ENCODE results near the gene CYP2R1. TPM values are rescaled to one million over a fixed set of nuclear protein-coding genes. Genes with fewer than 3 reads are reported as not detected.
A peak's percentile ranks its signal among the peaks of the same experiment; 100 is the strongest.

CYP2R1 gene
- total and polyA plus RNA-seq, 2 of the 13 experiments (the other 11 are each of a cell fraction or from before 2014, with no cell fraction given), result 0.59 to 0.60 TPM

GRCh38 chr11:14908214-14908880 lies 16.3 kb upstream of the CYP2R1 start:
- Histone ChIP-seq H3K36me3 (replicated peaks in 1 of 2; ENCODE audit: control insufficient read depth in 1 of 2, insufficient read depth in 2 of 2, low read length in 2 of 2) (no peaks in the 10 kb centered on the region), H2AFZ (ENCODE audit: low read length) (peak overlapping the region; percentile 60), H3K4me2 (ENCODE audit: low read depth, low read length) (peak overlapping the region; percentile 90), H3K4me3 (replicated peaks in 1 of 3; ENCODE audit: insufficient read depth in 1 of 3, low read depth in 2 of 3, low read length in 3 of 3) (peak overlapping the region; percentile 21 to 71 (median 54); a peak in 5 of 6 replicates), H3K9ac (ENCODE audit: insufficient read depth, low read depth, low read length) (peak overlapping the region; percentile 11; the same call in 1 of the 2 replicates), H3K27ac (ENCODE audit: extremely low read length, insufficient read depth, low read length) (no peak overlapping the region), H3K27me3 (ENCODE audit: control insufficient read depth in 1 of 2, insufficient read depth in 2 of 2, low read length in 2 of 2) (no peaks in the 10 kb centered on the region), H3K79me2 (ENCODE audit: insufficient read depth, low read length) (no peaks in the 10 kb centered on the region), H4K20me1 (ENCODE audit: insufficient read depth, low read length) (no peaks in the 10 kb centered on the region), H3K4me1 (ENCODE audit: insufficient read depth, low read length) (peaks cover 23% of the 10 kb centered on the region), H3K9me3 (ENCODE audit: low read length) (no peaks in the 10 kb centered on the region)
- 5% methylated on average over 6 of the region's 6 CpGs for WGBS (ENCODE audit: low lambda C conversion rate)
- DNase-seq (ENCODE audit: low spot score) (peak; percentile 44), ATAC-seq (peak; percentile 82), FAIRE-seq (peak; percentile 50)
- POLR2A ChIA-PET, result interaction anchor here (1.3 to 2.7 kb wide), 4 partner anchors 17 to 408 kb away, joined by 3 to 9 read pairs (median 5); partner anchors contain the start of genes CYP2R1 and PDE3B
- BruUV-seq (replicated peaks), result no TSS peak
- CTCF ChIA-PET (ENCODE audit: low intra/inter-chr PET ratio, low total read pairs), result interaction anchor here (1.2 to 2.9 kb wide), 4 partner anchors 97 to 371 kb away, joined by 3 to 22 read pairs (median 8); no protein-coding TSS in a partner anchor
- in situ Hi-C loops (cut with HindIII; ENCODE audit: extremely low pct_ligation_motif_present, low pct_unique_long_range_greater_than_20kb) (loop anchor here (5.0 kb wide), 2 partner anchors 121 to 371 kb away; no protein-coding TSS in a partner anchor), intact Hi-C loops (cut with micrococcal nuclease; ENCODE audit: unreplicated experiment) (loop anchor here (1.0 to 2.0 kb wide), 4 partner anchors 98 to 300 kb away; no protein-coding TSS in a partner anchor)
- TF ChIP-seq, protein P1, sequence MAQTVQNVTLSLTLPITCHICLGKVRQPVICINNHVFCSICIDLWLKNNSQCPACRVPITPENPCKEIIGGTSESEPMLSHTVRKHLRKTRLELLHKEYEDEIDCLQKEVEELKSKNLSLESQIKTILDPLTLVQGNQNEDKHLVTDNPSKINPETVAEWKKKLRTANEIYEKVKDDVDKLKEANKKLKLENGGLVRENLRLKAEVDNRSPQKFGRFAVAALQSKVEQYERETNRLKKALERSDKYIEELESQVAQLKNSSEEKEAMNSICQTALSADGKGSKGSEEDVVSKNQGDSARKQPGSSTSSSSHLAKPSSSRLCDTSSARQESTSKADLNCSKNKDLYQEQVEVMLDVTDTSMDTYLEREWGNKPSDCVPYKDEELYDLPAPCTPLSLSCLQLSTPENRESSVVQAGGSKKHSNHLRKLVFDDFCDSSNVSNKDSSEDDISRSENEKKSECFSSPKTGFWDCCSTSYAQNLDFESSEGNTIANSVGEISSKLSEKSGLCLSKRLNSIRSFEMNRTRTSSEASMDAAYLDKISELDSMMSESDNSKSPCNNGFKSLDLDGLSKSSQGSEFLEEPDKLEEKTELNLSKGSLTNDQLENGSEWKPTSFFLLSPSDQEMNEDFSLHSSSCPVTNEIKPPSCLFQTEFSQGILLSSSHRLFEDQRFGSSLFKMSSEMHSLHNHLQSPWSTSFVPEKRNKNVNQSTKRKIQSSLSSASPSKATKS (CRISPR knock-in tag; IDR thresholded peaks at IDR 0.05), result no peak
- TF ChIP-seq STAG1 (CRISPR knock-in tag; IDR thresholded peaks at IDR 0.05) (peak; percentile 54), GZF1 (CRISPR knock-in tag; IDR thresholded peaks at IDR 0.05) (no peak), SMC3 (IDR thresholded peaks at IDR 0.05; ENCODE audit: low read length) (peak; percentile 34), CTCF (CRISPR knock-in tag; IDR thresholded peaks at IDR 0.05) (peak; percentile 60), CEBPB (IDR thresholded peaks at IDR 0.05; ENCODE audit: borderline replicate concordance, low read depth, low read length) (peak; percentile 39; the same call in 1 of the 2 replicates)
- TF ChIP-seq, protein P2, sequence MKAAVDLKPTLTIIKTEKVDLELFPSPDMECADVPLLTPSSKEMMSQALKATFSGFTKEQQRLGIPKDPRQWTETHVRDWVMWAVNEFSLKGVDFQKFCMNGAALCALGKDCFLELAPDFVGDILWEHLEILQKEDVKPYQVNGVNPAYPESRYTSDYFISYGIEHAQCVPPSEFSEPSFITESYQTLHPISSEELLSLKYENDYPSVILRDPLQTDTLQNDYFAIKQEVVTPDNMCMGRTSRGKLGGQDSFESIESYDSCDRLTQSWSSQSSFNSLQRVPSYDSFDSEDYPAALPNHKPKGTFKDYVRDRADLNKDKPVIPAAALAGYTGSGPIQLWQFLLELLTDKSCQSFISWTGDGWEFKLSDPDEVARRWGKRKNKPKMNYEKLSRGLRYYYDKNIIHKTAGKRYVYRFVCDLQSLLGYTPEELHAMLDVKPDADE (CRISPR knock-in tag; IDR thresholded peaks at IDR 0.05), result no peak

All from HepG2 (cell line).